Activated T-helper 1 cell treated with anti-CD3 and anti-CD28 coated beads, Interleukin-2, amount 50 U/mL, for 16 hours (primary cell): ENCODE measurements around the gene SLC25A19.
"Not testable (repeated sequence)": the region's sequence is repeated elsewhere in the genome, so short reads cannot be mapped to it uniquely, and the experiment has no call there.

Experiments used
- DNase-seq, 2 donors: peaks; one replicate each; pipeline ENCODE4 v3.0.0-alpha.2; 2020; ENCODE audit warnings: low read depth in 1 of 2, low spot score in 1 of 2

The SLC25A19 gene

DNA sequence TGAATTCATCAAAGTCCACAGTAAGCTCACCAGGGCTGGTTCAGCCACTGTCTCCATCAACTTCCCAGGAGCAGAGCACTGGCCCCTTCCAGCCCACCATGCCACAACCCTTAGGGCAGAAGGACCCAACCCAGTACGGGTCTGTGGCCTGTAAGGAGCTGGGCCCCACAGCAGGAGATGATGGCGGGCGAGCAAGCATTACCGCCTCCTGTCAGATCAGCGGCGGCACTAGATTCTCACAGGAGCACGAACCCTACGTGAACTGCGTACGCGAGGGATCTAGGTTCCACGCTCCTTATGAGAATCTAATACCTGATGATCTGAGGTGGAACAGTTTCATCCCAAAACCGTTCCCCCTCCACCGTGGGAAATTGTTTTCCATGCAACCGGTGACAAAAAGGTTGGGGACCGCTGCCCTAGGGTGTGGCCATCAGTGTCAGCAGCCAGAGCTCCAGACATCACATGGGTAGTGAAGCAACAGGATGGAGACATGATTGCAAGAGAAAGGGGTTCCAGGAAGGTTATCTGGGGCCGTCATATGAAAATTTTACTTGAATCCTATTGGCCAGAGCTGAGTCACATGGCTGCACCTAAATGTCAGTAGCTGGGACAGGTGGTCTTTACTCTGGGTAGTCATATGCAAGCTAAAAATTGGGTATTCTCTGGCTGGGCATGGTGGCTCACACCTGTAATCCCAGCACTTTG is 12.4 kb upstream of the SLC25A19 start:
- DNase-seq, result no peak

DNA sequence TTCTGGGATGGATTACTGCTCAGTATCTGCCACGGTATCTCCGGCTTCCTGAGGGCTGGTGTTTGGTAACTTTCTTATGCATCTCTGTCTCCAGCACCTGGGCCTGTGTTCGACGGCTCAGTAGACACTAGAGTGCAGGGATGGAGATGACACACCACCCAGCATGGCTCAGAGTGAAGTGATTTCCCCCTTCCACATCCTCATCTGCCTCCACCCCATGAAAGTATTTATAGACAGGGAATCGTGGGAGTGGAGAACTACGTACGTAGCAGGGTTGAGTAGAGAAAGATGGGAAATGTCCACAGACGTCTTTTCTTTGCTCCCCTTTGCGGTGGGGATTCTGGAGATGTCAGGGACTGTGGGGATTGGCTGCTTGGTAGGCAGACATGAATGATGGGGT is 11.8 kb upstream of the SLC25A19 start:
- no peak for DNase-seq

DNA sequence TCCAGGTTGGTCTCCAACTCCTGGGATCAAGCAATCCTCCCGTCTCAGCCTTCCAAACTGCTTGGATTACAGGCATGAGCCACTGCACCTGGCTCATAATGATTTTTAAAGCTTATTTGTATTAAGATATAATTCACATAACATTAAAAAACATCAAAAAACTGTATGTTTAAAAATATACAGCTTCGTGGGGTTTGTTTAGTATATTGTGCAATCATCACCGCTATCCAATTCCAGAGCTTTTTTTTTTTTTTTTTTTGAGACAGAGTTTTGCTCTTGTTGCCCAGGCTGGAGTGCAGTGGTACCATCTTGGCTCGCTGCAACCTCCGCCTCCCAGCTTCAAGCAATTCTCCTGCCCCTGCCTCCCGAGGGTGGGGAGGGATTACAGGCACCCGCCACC is 11.0 kb upstream of the SLC25A19 start:
- no peak for DNase-seq

DNA sequence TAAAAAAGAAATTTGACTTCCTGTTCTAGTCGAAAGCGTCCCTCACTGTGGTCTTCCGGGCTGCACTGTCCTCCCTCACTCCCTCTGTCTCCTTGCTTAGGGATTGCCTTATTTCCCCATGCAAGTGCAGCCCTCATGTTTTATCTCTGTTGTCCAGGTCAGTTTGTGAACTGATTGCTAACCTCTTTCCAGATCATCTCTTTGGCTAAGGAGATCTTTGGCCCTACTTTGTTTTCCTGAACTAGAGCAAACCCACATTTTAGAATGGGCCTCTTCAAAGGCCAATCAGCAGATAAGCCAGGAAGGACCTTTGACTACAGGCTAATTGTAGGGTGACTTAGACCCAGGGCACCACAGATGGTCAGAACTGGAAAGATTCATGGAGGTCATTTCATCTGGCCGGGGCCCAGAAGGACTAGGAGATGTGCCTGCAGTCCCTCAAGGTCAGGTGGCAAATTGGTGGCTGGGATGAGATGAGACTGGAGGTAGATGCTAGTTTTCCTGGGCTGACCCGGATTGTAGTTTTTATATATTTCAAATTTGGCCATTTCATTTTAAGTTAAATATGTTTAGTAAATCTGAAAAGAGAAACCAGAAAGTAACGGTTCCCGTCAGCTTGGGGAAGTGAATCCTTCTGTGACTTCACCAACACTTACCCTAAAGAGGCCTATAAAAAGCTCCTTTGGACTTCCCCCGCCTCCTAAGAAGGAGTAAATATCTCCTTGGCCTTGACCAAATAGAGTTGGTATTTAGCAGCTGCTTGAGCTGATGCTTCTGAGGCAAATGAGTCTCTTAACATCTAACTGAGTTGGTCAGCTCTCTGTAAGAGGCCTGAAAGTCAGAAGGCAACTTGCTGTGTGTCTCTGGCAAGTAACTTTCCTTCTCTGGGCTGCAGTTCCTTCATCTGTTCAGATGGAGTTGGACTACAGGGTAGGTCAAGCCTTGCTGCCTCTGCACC is 6.2 kb upstream of the SLC25A19 start:
- no peak for DNase-seq

DNA sequence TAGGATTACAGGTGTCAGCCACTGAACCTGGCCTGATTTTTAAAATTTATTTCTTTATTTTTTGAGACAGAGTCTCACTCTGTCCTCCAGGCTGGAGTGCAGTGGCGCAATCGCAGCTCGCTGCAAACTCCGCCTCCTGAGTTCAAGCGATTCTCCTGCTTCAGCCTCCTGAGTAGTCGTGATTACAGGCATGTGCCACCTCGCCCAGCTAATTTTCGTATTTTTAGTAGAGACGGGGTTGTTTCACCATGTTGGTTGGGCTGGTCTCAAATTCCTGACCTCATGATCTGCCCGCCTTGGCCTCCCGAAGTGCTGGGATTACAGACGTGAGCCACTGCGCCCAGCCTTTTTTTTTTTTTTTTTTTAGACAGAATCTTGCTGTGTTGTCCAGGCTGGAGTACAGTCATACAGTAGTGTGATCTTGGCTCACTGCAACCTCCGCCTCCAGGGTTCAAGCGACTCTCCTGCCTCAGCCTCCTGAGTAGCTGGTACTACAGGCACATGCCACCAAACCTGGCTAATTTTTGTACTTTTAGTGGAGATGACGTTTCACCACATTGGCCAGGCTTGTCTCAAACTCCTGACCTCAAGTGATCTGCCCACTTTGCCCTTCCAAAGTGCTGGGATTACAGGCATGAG is 3.7 kb upstream of the SLC25A19 start:
- not testable (repeated sequence) for DNase-seq

DNA sequence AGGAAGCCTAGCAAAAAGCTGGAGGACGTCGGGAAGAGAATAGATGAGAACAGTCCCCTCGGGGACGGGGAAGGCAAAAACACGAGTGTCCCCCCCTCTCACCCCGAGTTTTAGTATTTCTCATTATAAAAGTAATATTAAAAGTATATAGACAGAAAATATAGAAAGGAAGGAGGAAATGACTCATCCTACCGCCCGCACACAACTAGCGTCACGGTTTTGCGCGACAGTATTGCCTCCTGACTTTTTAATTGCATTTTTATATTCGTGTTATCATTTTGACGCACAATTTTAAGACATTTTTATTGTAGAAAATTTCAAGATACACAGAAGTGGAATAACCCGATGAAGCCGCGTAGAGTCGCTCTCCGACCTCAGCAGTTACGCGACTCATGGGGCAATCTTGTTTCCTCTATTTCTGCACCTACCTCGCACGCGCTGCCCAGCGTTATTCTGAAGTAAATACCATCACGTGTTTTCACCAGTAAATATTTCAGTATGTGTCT is 652 bp upstream of the SLC25A19 start:
- DNase-seq, result peak; percentile 24 to 48

DNA sequence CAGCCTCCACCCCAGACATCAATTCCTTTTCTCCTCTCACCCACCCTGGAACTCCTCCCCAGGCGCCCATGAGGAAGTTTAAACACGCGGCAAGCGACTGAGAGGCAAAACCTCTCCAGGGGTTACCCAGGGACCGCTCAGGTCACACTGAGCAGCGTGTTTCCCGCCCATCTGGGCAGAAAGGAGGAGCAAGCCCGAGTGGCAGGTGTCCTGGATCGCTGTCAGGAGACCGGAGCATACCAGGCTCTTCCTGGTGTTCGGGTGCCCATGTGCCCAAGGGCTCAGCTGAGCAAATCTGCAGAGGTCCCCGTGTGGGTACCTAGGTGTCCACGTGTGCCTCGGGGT is 491 bp downstream of the SLC25A19 start:
- DNase-seq, result no peak

DNA sequence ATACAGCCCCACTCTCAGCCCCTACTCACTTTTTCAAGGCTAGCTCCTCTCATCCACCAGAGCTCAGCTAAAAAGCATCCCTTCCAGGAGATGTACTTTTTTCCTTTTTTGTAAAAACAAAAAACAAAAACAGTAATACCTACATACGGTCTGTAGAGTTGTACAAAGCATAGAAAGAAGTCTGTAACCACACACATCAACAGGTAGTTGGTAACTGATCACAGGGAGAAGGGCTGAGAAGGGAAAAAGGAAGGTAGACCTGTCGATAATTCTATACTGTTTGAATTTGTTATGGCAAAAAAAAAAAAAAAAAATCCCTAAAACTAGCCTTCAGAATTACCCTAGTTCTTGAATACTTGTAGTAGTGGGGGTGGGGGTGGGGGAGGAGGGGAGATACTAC is 874 bp downstream of the SLC25A19 start:
- DNase-seq, result no peak

DNA sequence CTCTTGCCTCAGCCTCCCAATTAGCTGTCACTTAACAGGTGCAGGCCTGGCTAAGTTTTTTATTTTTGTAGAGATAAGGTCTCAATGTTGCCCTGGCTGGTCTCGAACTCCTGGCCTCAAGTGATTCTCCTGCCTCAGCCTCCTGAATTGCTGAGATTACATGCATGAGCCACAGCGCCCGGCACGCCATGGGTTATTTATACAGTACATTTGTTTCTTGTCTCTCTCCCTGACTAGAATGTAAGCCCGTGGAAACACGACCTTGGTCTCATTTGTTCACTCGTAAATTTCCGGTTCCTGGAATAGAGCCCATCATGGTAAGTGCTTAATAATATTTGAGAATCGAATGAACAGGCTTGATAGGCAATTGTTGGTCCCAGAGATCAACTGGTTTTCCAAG is 2.0 kb downstream of the SLC25A19 start:
- no peak for DNase-seq

DNA sequence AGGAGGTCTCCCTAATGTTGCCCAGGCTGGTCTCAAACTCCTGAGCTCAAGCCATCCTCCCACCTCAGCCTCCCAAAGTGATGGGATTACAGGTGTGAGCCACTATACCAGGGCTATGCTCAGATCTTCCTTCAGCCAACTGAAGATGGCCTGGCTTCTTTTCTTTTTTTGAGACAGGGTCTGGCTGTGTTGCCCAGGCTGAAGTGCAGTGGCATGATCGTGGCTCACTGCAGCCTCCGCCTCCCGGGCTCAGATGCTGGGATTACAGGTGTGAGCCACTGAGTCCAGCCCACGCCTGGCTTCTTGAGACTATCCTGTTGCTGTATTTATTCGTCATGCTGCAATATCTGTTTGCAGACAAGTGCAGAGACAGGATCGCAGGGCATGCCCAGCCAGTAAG is 4.1 kb downstream of the SLC25A19 start:
- DNase-seq, result no peak

DNA sequence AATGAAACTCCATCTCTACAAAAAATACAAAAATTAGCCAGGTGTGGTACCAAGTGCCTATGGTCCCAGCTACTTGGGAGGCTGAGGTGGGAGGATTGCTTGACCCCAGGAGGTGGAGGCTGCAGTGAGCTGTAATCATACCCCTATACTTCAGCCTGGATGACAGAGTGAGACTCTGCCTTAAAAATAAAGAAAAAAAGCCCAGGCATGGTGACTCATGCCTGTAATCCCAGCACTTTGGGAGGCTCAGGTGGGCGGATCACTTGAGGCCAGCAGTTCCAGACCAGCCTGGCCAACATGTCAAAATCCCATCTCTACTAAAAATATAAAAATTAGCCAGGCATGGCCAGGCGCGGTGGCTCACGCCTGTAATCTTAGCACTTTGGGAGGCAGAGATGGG is 9.0 kb downstream of the SLC25A19 start:
- DNase-seq, result not testable (repeated sequence)

DNA sequence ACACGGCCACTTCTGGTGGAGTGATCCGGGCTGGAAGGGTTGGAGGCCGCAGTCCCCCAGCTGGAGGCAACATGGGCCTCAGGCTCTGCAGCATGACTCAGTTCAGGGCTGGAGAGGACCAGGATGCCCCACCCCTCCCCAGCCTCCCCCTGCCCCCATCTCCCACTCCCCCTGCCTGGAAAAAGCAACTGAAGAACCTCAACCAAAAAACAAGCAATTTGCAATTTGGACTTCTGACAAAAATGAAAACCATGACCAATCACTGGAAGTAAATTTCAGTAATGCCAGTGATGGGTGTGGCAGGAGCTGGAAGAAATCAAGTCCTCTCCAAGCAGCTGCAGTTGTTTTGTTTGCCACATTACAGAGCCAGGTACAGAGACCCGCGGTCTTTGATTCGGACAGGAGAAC is 11.6 kb downstream of the SLC25A19 start:
- DNase-seq, result no peak

DNA sequence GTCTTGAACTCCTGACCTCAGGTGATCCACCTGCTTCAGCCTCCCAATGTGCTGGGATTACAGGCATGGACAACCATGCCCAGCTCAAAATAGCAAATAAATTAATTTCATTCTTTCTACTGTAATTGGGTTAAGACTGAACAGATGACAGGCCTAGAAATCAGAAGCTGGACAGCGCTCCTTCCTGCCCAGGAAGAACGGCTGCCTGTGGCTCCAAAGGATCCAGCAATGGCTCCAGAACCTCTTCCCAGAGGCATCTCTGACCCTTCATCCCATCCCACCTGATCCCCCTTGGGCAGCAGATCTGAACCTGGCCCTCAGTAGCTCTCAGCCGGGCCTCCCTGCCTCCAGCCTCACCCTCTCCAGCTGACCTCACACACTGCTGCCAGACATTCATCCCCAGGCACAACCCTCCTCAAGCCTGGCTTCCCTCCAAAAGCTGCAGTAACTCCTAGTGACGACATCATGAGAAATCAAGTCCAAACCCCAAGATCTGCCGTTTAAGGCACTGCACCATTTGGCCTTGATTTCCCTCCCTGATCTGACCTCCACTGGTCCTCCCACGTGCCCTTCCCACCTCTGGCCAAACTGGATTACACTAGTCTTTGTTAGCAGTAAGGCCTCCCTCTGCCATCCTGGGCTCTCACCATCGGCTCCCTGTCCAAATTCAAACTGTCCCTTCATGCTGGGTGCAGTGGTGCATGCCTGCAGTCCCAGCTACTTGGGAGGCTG is 15.1 kb downstream of the SLC25A19 start:
- DNase-seq, result no peak

DNA sequence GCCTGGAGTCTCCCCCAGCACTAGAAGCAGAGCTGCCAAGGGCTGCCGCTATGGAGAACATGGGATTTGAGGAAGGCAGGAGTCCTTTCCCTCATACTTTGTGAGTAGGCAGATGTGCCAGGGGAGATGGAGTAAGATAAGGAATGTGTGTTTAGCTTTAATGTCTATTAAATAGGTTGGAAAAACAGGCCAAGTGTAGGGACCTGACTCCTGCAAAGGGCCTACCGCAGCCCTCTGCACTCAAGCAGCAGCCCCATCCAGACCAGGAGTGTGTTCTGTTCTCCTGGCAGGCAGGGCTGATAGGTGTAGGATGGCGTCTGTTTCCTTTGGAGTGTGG is 16.4 kb downstream of the SLC25A19 start:
- DNase-seq, result no peak

DNA sequence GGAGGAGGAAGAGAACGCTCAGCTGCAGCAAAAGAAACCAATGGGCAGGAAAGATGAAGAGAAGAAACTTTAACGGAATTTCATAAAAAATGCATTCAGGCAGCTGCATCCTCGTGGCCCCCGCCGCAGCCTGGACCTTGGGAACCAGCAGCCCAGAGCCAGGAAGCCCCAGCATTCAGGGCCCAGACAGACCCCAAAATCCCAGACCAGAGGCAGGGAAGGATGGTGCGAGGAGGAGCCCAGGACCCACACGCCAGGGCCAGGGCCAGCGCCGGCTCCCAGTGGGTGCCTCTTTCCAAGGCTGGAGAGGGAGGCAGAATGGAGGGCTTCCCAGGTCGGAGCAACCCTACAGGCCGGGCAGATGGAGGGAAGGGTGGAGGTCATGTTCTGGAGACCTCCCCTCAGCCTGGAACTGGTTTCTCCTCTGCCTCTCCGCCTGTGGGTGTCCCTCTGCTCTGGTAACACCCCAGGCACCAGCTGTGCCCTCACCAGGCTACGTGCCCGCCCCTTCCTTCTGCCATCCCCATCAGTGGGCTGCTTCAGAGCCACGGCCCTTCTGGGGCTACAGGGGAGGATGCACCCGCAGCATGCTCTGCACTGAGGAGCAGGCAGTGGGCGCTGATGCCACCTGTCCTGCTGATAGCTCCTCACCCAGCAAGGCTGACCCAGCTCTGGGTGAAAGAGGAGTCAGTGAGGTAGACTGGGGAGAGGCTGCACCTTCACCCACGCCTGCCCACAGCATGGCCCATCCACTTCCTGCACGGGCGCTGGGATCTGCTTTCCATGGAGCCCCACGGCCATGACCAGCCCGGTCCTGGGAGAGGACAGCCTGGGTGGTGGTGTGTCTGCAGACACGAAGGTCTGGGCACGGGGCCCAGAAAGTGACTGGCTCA is 17.0 kb downstream of the SLC25A19 start:
- no peak for DNase-seq

DNA sequence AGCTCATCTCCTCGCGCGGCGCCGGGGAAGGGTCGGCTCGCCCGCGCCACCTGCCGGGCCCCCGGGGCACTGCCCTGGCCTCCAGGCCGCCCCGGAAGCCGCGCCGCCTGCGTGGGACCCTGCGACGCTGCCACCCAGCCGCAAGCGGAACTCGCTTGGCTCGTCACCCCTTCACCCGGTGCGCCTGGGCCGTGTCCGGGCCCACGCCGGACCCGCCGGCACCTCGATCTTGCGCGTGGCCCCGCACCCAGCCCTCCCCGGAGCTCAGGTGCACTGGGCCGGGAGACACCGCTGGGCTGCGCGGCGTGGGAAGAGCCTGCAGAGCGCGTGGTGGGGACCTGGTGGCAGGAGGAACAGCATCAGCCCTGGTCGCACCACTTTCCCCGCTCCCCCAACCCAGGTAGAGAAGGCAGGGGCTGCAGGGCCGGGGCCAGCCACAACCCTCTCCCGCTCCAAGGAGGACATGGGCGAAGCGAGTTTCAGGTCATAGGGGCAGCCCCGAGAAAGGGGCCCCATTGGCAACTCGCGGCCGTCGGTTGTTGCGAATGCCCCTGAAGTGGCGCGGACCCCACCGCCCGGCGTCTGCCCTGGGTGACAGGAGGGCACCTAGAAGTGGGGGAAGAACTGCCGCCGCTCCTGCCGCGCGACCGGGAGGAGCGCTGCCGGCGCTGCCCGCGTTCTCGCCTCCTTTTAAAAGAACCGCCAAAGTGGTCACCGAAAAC is 17.8 kb downstream of the SLC25A19 start:
- DNase-seq, result peak; percentile 77 to 85

DNA sequence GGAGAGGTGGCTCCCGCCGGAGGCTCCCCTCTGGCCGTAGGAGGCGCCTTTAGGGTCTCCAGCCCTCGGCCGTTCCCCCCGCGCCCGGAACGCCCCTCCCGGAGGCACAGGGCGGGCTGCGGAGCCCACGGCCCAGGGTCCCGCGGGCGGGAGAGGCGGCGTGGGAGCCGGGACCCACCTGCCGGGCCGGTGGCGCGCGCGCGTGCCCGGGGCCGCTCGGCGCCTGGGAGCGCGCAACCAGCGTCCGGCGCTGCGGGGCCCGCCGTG is 18.3 kb downstream of the SLC25A19 start, which contains the start of gene MIF4GD:
TSS of gene MIF4GD (minus strand) at position 266 of the 267 bp plus-strand sequence. CDS start 1,036 bp downstream, outside the sequence.
- DNase-seq, result no peak

DNA sequence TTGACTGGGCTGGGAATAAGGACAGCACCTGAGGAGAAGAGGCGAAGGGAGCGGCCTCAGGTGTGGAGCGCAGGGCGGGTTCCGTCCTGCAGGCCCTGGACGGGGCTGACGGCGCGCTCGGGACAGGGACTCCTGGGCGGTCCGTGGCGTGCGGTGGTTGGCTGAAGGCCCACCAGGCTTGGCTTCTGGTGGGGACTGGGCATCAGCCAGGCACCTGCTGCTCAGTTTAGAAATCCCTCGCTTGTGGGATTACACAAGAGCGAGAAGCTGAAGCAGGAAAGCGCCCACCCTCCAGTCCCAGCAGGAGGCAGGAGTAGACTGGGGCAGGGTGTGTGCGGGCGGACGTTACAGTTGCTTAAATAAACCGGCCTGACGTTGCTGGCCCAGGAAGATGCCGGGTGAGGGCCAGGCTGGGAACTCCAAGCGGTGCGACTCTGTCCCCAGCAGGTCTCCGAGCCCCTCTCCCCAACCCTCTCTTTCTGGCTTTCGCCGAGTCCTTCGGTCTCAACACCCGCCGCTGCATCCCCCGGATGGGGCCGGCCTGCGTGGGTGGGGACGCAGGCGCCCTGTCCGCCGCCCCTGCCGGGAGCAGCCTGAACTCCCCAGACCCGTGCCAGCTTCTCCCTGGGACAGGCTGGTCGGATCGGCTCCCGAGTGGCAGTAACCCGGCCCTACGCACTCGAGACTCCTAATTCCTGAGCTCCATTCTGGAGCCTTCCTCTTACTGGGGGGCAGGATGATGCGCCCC is 18.8 kb downstream of the SLC25A19 start:
- peak; percentile 23 to 30 for DNase-seq

DNA sequence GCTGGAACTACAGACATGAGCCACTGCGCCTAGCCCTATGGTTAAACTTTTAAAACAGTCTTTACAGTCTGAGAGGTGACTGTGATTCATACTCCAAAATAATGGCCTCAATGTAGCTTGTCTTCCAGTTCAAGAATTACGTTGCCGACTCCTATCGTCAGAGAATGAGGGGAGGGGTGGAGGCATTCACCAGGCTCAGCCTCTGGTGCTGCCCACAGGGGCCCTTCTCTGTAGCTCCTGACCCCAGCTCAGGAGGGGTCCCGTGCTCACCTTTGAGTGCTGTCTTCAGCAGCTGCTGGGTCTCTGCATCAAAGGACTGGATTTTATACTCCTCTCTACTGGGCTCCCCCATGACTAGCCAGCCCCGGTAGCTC is 19.4 kb downstream of the SLC25A19 start:
- DNase-seq, result no peak
